HG03521 (cell line): ENCODE results near the gene HCN1.
"Not testable (repeated sequence)": the region's sequence is repeated elsewhere in the genome, so short reads cannot be mapped to it uniquely, and the experiment has no call there.

Source experiments
- ATAC-seq: cut with Tn5 transposase; IDR thresholded peaks from one replicate; pipeline ENCODE4 v1.9.1; 2021; ENCODE audit warnings: mild to moderate bottlenecking, moderate library complexity; ENCODE audit not compliant: unreplicated experiment

Gene HCN1

GRCh38 chr5:45312627-45313026, 383.6 kb downstream of the HCN1 start:
- not testable (repeated sequence) for ATAC-seq

GRCh38 chr5:45295231-45295630, 400.9 kb downstream of the HCN1 start:
- ATAC-seq: no peak

- no peak for ATAC-seq
Measured at GRCh38 chr5:45288746-45289145, 407.4 kb downstream of the HCN1 start.

- no peak for ATAC-seq
Measured at GRCh38 chr5:45284436-45284835, 411.7 kb downstream of the HCN1 start.

GRCh38 chr5:45281081-45281480, 415.1 kb downstream of the HCN1 start:
- no peak for ATAC-seq

- ATAC-seq: no peak
Measured at GRCh38 chr5:45279109-45279508, 417.1 kb downstream of the HCN1 start.

GRCh38 chr5:45277860-45278259, 418.3 kb downstream of the HCN1 start:
- no peak for ATAC-seq

GRCh38 chr5:45274241-45274640, 421.9 kb downstream of the HCN1 start:
- no peak for ATAC-seq

GRCh38 chr5:45271626-45272025, 424.6 kb downstream of the HCN1 start:
- ATAC-seq: no peak

GRCh38 chr5:45264447-45264846, 431.7 kb downstream of the HCN1 start:
- no peak for ATAC-seq

- no peak for ATAC-seq
Measured at GRCh38 chr5:45262061-45262590, 434.1 kb downstream of the HCN1 start.

- no peak for ATAC-seq
Measured at GRCh38 chr5:45261125-45261524, 435.1 kb downstream of the HCN1 start.

- no peak for ATAC-seq
Measured at GRCh38 chr5:45260292-45260691, 435.9 kb downstream of the HCN1 start.

GRCh38 chr5:45252978-45253377, 443.2 kb downstream of the HCN1 start:
- no peak for ATAC-seq

GRCh38 chr5:45252541-45252940, 443.6 kb downstream of the HCN1 start:
- ATAC-seq: no peak

GRCh38 chr5:45225571-45226031, 470.6 kb downstream of the HCN1 start:
- ATAC-seq: no peak

GRCh38 chr5:45205403-45205961, 490.7 kb downstream of the HCN1 start:
- ATAC-seq: no peak
